OCI-M2 (cell line): Measurements from ENCODE around the gene ATF7IP2.
A peak's percentile ranks its signal among the peaks of the same experiment; 100 is the strongest.
"Not testable (repeated sequence)": the region's sequence is repeated elsewhere in the genome, so short reads cannot be mapped to it uniquely, and the experiment has no call there.

Experiments used
- DNase-seq: peaks from one replicate; lab custom pipeline; 2025; ENCODE audit not compliant: unreplicated experiment; lab: John Stamatoyannopoulos, UW

ATF7IP2 gene

GRCh38 chr16:10452208-10453158 is 66.6 kb downstream of the ATF7IP2 start:
- DNase-seq = not testable (repeated sequence)

GRCh38 chr16:10453159-10453510 is 67.3 kb downstream of the ATF7IP2 start:
- DNase-seq = no peak

- DNase-seq = no peak
Measured at GRCh38 chr16:10465821-10466220, 80.0 kb downstream of the ATF7IP2 start.

GRCh38 chr16:10466313-10466712 is 80.5 kb downstream of the ATF7IP2 start:
- no peak for DNase-seq

- DNase-seq = no peak
Measured at GRCh38 chr16:10466861-10467260, 81.0 kb downstream of the ATF7IP2 start.

- DNase-seq = not testable (repeated sequence)
Measured at GRCh38 chr16:10476636-10477035, 90.8 kb downstream of the ATF7IP2 start.

GRCh38 chr16:10480151-10480550 is 94.3 kb downstream of the ATF7IP2 start:
- no peak for DNase-seq

GRCh38 chr16:10485159-10485558 is 99.3 kb downstream of the ATF7IP2 start:
- no peak for DNase-seq

GRCh38 chr16:10485698-10486382 is 100.0 kb downstream of the ATF7IP2 start:
- DNase-seq = no peak

- DNase-seq = no peak
Measured at GRCh38 chr16:10490141-10490540, 104.3 kb downstream of the ATF7IP2 start.

GRCh38 chr16:10493276-10493675 is 107.4 kb downstream of the ATF7IP2 start:
- no peak for DNase-seq

- no peak for DNase-seq
Measured at GRCh38 chr16:10494343-10495030, 108.6 kb downstream of the ATF7IP2 start.

GRCh38 chr16:10495031-10495345 is 109.1 kb downstream of the ATF7IP2 start:
- DNase-seq = no peak

GRCh38 chr16:10497132-10498101 is 111.6 kb downstream of the ATF7IP2 start:
- DNase-seq = peak; percentile 85

- no peak for DNase-seq
Measured at GRCh38 chr16:10500582-10500981, 114.7 kb downstream of the ATF7IP2 start.

GRCh38 chr16:10501016-10501607 is 115.3 kb downstream of the ATF7IP2 start:
- no peak for DNase-seq

GRCh38 chr16:10502776-10503175 is 116.9 kb downstream of the ATF7IP2 start:
- no peak for DNase-seq

GRCh38 chr16:10504404-10504885 is 118.6 kb downstream of the ATF7IP2 start:
- DNase-seq = no peak

- not testable (repeated sequence) for DNase-seq
Measured at GRCh38 chr16:10505286-10505685, 119.4 kb downstream of the ATF7IP2 start.

GRCh38 chr16:10509534-10510025 is 123.7 kb downstream of the ATF7IP2 start:
- peak; percentile 54 for DNase-seq
